NB4 (cell line): ENCODE results near the gene HECW1.

ENCODE experiments used
- POLR2A ChIP-seq: IDR thresholded peaks from 2 replicates; pipeline ENCODE4 v1.6.1; 2011; ENCODE audit warnings: mild to moderate bottlenecking; ENCODE audit not compliant: insufficient read length; ENCODE audit errors: extremely low read depth
- TF ChIP-seq, protein P1 (sequence below): IDR thresholded peaks from one replicate; pipeline ENCODE4 v1.5.1; 2012; ENCODE audit warnings: low read depth, low read length
- TF ChIP-seq, protein P2 (sequence below): IDR thresholded peaks from 2 replicates; pipeline ENCODE4 v1.6.1; 2011; ENCODE audit warnings: low read depth, low read length

DNA sequence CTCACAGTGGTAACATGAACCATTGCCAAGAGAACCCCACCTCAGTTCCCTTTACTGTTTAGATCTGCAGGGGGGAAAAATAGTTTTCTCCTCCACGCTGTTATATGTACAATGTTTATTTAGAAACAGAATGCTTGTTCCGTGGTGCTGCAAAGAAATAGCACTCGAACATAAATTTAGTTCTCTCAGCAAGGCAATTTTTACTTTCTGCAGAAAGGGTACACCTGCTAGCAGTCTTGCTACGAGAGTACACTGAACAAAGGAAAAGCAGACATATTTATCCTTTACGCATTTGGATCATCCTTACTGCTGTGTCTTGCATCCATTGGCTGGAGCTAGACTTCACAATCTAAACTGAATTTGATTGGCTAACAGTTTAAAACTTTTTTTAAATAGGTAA is 178.5 kb downstream of the HECW1 start:
- TF ChIP-seq POLR2A, result no peak
- TF ChIP-seq, protein P1, sequence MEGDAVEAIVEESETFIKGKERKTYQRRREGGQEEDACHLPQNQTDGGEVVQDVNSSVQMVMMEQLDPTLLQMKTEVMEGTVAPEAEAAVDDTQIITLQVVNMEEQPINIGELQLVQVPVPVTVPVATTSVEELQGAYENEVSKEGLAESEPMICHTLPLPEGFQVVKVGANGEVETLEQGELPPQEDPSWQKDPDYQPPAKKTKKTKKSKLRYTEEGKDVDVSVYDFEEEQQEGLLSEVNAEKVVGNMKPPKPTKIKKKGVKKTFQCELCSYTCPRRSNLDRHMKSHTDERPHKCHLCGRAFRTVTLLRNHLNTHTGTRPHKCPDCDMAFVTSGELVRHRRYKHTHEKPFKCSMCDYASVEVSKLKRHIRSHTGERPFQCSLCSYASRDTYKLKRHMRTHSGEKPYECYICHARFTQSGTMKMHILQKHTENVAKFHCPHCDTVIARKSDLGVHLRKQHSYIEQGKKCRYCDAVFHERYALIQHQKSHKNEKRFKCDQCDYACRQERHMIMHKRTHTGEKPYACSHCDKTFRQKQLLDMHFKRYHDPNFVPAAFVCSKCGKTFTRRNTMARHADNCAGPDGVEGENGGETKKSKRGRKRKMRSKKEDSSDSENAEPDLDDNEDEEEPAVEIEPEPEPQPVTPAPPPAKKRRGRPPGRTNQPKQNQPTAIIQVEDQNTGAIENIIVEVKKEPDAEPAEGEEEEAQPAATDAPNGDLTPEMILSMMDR, result no peak
- TF ChIP-seq, protein P2, sequence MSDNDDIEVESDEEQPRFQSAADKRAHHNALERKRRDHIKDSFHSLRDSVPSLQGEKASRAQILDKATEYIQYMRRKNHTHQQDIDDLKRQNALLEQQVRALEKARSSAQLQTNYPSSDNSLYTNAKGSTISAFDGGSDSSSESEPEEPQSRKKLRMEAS, result no peak
